HG02759 (cell line): ENCODE results near the gene CSNK1G2.
"Not testable (repeated sequence)": the region's sequence is repeated elsewhere in the genome, so short reads cannot be mapped to it uniquely, and the experiment has no call there.

Experiments
- ATAC-seq: cut with Tn5 transposase; IDR thresholded peaks from one replicate; pipeline ENCODE4 v1.9.1; 2021; ENCODE audit warnings: mild to moderate bottlenecking, moderate library complexity; ENCODE audit not compliant: unreplicated experiment

The CSNK1G2 gene

GRCh38 chr19:1986357-1987162 is 45.6 kb downstream of the CSNK1G2 start:
- ATAC-seq: no peak

DNA sequence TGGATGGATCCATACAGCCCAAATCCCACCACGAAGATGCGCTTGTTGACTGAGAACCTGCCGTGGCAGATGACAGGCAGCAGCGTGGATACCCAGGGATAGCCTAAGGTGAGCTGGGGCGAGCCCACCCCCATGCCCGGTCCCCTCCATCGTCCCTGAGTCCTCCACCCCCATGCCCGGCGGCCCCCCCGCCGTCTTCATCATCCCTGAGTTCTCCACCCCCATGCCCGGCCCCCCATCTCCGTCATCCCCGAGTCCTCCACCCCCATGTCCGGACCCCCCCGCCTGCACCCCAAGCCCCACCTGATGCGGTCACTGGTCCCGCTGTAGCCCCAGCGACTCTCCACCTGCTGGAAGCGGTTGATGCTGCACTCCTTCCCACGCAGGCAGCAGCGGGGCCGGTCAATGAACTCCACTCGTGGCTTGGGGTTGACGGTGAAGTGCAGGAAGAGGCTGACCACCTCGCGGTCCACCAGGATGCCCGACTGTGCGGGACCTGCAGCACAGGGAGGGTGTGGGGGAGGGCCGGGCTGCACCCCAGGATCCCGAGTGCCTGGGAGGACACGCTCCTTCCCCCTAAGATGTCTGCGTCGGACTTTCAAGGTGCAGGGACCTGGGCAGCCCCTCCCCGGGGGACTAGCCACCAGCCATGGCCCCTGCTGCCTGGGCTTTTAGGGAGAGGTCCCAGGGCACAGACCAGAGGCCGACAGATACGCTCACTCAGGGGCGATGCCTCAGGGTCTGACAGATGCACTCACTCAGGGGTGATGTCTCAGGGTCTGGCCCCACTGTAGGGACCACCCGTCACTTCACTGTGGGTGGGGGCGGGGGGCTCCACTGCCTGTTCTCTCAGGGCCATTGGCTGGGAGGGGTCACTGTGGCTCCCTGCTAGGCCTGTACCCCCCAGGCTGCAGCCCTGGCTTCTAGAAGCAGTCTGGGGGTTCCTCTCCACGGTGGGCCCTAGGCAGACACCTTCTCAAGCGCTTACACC is 46.5 kb downstream of the CSNK1G2 start:
- ATAC-seq: no peak

- ATAC-seq: not testable (repeated sequence)
These were observed 47.5 kb downstream of the CSNK1G2 start for GRCh38 chr19:1988464-1988863.

DNA sequence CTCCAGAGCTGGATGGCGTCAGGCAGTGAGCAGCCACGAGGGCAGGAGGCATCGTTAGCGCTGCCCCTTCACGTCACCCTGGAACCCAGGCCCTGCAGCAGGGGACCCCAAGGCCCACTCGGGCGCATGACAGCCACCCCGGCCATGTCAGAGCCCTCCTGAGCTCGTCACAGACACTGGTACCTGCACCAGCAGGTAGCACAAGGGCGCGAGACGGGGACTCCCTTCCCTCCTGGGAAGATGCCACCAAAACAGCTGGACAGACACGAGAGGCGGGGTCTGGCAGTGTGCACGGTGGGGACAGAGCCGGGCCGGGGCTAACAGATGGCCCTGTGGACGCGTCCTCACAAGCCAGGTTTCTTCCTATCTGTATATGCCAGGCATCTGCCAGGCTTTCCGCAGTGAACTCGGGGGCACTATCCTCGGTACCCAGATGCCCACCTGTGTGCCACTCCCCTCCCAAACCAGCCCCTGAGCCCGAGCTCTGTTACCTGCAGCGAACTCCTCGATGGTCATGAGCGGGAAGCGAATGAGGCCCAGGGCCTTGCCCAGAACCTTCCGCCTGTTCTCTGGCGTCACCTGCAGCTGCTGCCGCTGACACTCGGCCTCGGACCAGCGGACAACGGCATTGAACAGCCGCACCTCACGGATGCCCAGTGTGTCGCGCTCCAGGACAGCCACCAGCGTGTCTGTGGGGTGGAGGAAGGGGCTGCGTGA is 48.7 kb downstream of the CSNK1G2 start:
- ATAC-seq: no peak

- no peak for ATAC-seq
These were observed 49.5 kb downstream of the CSNK1G2 start for GRCh38 chr19:1990230-1991017.

GRCh38 chr19:1991018-1991913 is 50.3 kb downstream of the CSNK1G2 start:
- no peak for ATAC-seq

DNA sequence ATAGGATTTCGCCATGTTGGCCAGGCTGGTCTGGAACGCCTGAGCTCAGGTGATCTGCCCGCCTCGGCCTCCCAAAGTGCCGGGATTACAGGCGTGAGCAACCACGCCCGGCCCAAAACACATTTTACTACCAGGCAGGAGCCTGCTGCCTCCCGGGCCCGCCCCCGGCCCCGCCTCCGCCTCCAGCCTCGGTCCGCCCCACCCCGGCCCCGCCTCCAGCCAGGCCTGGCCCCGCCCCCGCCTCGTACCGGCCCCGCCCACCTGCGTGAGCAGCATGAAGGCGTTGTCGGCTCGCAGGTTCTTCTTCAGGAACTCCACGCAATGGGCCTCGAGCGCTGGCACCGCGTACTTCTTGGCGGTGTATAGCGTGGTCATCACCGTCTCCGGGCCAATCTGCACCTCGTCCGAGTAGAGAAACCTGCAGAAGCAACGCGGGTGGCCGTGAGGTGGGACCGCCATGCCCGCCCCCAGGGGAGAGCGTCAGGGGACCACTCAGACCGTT is 51.8 kb downstream of the CSNK1G2 start:
- no peak for ATAC-seq

GRCh38 chr19:1997353-1998233 is 56.6 kb downstream of the CSNK1G2 start:
- no peak for ATAC-seq

DNA sequence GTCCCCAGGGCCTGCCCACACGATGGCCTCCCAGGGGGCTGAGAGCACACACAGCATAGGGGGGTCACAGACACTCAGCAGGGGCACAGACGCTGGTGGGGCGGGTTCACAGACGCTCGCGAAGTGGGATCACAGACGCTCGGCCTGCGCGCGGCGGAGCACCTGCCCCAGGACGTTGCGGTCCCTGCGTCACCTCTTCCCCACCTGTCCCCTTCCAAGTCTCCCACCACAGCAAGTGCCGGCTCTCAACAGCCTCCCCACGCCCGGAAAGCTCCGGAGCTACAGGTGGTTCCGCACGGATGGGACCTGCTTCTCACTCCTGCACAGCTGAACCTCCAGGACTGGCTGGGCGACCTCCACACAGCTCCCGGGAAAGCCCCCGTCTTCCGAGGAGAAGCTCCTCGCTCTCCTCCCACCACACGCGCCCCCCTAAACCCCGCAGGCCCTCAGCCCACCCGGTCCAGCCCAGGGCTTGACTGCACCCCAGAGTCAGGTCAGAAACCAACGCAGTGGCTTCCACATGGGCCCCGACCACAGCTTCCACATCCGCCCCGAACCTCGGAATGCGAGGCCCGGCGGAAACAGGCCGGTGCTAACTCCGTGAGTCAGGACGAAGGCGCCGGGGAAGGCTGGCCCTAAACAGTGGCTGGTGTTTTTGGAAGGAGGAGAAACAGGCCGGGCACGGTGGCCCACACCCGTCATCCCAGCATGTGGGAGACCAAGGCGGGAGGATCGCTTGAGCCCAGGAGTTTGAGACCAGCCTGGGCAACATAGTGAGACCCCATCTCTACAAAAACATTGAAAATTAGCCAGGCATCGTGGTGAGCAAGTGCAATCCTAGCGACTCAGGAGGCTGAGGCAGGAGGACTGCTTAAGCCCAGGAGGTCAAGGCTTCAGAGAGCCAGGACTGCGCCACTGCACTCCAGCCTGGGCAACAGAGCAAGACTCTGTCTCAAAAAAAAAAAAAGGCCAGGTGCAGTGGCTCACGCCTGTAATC is 58.0 kb downstream of the CSNK1G2 start:
- no peak for ATAC-seq

GRCh38 chr19:1999856-2000515 is 59.0 kb downstream of the CSNK1G2 start:
- ATAC-seq: no peak

- no peak for ATAC-seq
These were observed 62.9 kb downstream of the CSNK1G2 start for GRCh38 chr19:2003874-2004273.

- no peak for ATAC-seq
These were observed 69.2 kb downstream of the CSNK1G2 start for GRCh38 chr19:2010135-2010668.

DNA sequence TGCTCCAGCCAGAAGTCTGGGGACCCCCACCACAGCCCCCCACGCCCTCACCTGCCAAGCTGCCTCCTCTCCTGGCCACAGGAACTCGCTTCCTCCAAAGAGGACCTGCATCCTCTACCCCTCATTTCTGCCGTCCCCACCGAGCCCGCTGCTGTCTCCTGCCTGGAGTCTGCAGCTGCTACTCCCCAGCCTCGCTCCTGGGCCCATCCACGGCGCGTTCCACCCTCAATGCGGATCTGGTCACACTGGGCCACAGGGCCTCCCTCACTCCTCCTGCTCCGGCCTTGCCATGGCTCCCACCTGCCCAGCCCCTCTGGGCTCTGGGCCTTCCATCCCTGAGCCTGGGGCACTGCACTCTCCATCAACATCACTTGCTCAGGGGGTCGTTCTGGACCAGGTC is 70.2 kb downstream of the CSNK1G2 start:
- no peak for ATAC-seq

- no peak for ATAC-seq
These were observed 72.1 kb downstream of the CSNK1G2 start for GRCh38 chr19:2012941-2013682.

DNA sequence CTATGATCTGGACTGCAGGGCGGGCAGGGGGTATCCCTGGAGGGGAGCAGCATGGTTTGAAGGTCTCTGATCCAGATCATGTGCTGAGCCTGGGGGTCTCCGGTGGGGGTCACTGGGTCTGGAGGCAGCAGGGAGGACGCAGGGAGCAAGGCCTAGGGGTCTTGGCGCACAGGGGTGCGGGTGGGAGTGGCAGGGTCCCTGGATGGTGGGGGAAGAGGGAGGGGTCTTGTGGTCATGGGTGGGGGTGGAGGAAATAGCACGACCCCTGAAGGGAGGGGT is 72.7 kb downstream of the CSNK1G2 start:
- ATAC-seq: no peak

GRCh38 chr19:2014131-2014571 is 73.2 kb downstream of the CSNK1G2 start:
- ATAC-seq: no peak
